DND-41 (cell line): ENCODE measurements around the gene ZNF311.

ENCODE experiments used
- CTCF ChIP-seq: IDR thresholded peaks from 2 replicates; pipeline ENCODE4 v1.5.1; 2012; ENCODE audit warnings: borderline replicate concordance, low read length, moderate library complexity, mild to moderate bottlenecking; ENCODE audit not compliant: poor library complexity, severe bottlenecking; ENCODE audit errors: extremely low read depth
- EZH2 ChIP-seq: IDR thresholded peaks from 3 replicates; pipeline ENCODE4 v1.6.1; 2012; ENCODE audit warnings: borderline replicate concordance, low read depth, mild to moderate bottlenecking, moderate library complexity, low read length, inconsistent platforms; ENCODE audit not compliant: severe bottlenecking

GRCh38 chr6:29035951-29036350 lies 30.8 kb upstream of the ZNF311 start:
- TF ChIP-seq CTCF, result no peak
- no peak for TF ChIP-seq EZH2
